ENCODE measurements around the gene DCN. TPM values are rescaled to one million over a fixed set of nuclear protein-coding genes. Genes with fewer than 3 reads are reported as not detected.

The DCN gene
- total RNA-seq, 1 donor from 2014 or later = 35.6 TPM

DNA sequence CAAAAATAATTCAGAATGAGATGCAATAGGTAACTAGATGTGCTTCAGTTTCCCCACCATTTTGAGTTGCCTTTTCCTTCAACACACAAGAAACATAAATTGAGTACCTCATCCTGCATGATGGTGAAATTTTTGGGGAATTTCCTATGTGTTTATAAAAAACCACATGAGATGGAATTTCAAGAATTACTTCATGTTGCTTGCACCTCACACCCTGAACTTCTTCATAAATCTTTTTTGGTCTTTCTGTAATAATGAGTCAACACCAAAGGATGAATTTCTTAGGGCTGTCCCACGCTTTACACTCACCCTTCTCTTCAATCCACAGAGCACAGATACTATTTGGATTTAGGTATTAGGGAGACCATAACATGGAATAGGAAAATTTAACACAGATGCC lies 48.7 kb downstream of the DCN start:
- no peak for DNase-seq

DNA sequence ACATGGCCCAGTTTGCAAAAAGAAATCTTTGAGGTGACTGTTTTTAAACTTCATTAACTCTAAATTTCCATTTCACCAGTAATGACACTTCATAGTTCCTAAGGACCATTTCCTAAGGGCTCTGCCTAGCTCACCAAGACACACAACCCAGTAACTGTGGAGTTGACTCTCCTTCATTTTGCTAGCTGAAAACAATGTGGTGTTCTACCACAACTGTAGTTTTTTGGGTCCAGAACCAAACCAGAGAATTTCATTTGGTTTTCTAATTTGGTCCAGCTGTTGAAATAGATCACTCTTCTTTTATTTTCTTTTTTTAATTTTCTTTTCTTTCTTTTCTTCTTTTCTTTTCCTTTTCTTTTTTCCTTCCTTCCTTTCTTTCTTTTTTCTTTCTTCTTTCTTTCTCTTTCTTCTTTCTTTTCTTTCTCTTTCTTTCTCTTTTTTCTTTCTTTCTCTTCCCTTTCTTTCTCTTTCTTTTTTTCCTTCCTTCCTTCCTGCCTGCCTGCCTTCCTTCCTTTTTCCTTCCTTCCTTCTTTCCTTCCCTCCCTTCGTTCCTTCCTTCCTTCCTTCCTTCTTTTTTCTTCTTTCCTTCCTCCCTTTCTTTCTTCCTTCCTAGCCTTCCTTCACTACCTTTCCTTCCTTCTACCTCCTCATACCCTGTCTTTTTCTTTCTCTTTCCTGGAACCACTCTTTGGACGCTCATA lies 52.8 kb downstream of the DCN start:
- no peak for DNase-seq

DNA sequence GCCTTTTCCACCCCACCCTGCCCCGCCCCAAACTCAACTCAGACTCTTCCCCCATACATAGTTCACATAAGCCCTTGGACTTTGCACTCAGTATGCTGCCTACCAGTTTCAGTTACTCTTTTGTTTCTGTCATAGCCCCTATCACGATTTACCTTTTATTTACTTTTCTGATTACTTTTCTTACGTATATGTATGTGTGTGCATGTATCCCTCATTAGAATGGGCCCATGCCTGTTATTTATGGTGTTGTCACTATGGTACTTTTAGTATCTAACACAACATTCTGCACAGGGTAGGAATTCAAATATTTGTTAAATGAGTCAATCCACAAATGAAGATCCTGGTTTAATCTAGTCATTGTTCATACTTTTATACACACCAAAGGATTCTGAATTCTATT lies 54.9 kb downstream of the DCN start:
- DNase-seq = no peak

DNA sequence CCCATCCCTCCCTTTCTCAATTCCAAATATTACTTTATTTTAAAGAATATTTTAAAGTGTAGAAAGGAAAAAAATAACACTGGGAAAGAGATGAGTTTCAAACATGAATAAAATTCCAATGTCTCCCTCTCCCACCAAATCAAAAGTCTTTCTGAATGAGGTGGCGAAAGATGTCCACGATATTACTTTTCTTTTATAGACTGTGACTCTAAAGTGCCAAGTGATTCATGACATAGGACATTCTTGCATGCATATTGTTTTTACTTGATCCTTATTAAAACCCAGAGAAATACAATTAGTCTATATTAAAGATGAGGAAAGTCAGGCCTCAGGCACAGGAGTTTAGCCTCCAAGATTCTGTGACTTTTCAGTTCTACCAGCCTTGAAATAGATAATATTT lies 55.3 kb downstream of the DCN start:
- no peak for DNase-seq

DNA sequence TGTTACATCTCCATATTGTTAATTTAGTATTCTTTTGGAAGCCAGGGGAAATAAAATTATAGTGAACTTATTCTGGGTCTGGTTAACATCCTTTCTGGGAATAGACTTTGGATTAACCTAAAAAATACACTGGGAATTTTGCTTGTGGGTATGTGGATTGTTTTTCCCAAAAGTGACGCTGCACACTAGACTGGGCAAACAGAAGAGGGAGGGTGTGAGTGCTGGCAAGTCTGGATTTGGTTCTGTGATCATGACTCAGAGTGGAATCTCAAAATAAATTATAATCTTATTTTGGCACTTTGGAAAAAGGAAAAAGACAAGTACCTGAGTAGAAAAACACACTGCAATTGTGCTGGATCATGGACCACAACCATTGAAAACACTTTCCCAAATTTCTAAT lies 56.1 kb downstream of the DCN start:
- DNase-seq = no peak

DNA sequence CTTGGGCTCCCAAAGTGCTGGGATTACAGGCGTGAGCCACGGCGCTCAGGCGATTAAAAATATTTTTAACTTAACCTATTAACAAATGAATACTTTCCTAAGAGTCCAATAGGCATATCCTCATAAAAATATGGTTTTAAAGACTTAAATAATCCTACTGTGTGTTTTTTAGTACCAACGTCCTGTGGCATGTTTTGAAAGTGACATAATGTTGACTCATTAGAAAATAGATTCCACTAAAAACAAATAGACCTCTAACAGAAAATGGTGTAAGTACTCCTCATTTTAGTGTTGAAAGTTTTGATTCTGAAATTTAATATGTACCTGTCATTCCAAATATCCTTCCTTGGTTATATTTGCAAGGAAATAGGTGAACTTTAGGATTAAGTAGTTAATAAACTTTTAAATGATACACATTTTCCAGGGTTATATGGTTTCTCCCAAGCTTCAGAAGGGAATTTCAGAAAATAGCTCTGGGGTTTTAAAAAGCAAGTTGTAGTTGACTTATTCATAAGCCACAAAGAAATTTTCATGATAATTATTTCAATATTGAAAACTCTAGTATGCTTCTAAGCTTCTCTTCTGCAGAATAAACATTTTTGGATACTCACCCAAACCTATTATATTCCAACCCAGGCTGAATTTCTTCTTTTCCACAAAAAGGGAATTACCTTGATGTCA lies 59.2 kb downstream of the DCN start:
- DNase-seq = no peak

DNA sequence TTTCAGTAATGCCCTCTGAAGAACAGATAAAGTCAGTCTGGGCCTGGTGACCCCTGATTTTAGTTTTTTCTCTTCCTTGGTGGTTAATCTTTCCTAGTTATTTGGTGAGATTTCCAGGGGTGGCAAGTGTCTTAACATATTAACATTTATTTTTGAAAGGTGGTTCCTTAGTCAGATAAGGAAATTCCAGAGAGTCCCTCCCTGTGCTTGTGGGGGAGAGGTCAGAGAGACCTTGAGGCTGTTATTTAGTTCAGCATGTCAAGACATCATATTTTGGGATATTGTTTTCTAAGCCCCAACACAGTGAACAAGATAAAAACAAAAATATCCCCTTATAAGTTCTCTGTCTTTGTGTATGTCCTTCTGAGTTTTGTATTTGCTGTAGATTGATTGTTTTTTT lies 61.8 kb downstream of the DCN start:
- DNase-seq = no peak

DNA sequence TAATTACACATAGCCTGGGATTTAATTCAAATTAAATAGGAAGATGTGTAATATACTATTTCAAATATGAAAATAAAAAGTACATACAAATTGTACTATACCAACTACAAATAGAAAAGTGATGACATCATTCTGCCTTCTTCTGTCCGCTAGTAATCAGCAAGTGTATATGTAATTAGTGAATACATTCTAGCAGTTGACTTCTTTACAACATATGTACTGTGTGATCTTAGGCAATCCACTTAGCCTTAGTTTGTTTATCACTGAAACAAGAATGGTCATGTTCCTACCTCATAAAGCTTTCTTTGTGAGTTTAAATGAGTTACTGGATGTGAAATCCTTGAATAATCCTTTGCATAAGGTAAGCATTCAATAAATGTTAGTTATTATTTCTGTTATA lies 63.5 kb downstream of the DCN start:
- DNase-seq = no peak

DNA sequence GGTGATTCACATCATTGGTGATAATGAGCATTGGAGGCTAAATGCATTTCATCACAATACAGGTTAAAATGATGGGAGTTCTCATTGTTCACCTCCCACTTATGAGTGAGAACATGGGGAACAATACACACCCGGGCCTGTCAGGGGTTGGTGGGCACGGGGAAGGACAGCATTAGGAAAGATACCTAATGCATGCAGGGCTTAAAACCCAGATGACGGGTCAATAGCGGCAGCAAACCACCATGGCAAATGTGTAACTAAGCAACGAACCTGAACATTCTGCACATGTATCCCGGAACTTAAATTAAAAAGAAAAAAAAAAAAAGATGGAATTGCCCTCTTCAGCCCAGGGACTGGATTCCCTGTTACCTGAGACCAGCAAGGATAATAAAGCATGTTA lies 69.0 kb downstream of the DCN start:
- DNase-seq = no peak

DNA sequence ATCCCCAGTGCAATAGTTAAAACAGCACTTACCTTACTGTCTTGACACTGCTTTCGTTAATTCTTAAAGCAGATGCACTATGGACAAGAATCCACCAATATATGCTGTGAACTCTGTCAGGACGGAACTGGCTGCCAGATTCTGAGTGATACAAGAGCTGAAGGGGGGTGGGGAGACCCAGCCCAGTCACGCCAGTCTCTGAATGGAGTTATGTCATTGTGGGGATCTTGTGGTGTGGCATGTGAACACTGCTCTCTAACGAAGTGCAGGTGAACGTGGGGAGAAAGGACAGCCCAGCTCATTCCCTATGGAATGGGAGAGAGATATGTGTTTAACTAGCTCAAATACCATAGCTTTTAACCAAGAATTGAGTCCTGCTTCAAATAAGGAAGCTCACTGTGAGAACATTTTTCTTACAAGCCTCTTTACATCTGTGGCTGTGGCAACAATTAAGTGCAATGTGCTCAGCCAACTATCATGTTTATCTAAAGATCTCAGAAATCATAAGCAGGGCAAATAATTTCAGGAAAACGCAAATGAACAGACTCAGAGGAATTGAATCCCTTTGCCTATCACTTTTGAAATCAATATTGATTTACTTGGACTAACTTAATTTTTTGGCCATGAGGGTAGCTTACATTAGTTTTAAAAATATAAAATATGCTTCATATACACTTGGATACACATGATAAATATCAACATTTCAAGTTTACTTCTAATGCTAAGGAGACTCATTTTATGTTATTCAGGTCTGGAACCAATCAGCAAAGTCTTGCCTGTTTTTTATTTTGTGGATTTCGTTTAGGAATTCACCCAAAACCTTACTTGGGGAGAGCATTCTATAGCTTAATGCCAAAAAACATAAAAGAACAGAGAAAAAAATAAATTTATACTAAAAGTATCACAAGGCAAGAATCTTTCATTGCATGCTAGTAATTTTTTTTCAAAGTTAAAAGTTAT lies 71.0 kb downstream of the DCN start, which contains the start of gene LUM:
LUM (minus strand) TSS at position 129 of the 960 bp plus-strand sequence. CDS start 2,515 bp downstream, outside the sequence.
- DNase-seq = no peak

DNA sequence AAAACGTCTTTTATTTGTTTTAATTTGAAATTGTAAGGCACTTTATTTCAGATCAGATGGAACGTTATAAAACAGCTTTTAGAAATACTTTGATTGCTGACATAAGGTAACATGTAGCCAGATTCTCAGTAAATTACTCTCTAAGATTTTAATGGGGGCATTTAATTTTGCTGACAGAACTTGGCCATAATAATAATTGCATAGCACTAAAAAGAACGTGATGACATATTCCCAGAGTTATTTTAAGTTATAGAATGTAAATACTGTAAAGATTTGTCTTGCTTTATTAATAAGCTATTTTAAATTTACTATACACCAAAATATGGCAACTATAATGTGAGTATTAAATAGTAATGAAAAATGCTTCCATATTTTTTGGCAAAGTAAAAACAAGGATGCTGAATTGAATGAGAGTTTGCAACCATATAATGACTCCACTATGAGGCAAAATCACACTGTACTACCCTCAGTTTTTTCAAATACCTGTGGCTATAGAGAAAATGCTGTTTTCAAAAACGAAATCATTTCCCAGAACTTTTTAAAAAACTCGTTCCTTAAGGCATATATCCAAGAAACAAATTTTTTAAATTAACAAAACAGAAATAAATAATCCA lies 72.2 kb downstream of the DCN start:
- no peak for DNase-seq

DNA sequence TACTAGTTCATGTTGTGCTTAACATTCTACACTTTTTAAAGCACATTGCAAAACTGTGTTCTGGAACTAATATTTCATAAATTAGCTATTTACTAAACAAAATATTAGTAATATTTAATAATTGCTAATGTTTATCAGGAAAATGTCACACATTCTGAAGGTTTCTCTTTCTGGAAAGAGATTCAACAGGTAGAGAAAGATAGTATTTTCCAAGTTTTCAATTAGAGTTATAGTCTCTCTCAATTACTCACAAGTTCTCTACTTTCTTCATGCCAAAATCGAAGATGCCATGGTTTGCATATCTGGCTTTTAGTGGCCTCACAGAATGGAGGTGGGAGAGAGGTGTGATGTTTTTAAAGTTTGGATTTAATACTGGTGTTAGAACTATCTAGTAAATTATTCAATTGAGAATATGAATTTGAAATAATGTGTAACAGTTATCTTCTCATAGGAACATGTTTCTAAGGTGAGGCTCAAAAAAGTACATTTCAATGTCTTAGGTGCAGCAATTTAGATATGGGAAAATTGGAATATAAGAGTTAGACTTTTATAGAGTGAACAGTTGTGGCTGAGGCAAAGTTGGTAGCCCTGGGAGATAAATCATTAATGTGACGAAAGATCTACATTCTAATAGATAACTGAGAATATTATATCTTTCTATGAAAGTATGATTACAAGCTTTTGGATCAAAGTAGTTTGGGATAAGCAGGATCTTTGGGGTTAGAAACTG lies 72.9 kb downstream of the DCN start:
- no peak for DNase-seq

DNA sequence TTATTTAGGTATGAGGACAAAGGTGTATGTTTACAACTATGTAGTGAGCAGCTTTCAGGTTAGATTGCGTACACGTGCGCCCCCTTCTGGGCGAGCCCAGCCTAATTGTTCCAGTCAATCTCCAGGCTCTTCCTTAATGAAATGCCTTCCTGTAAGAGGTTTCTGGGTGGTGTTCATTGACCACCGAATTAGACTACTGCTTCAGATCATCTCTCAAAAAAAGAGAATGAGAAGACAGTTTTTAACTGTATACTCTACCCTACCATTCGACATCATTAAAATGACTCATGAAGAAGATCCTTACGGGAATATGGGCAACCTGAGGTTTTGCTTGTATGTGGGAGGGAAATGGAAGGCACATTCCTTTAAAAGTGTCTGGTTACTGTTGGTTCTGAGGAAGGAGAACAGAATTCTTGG lies 73.5 kb downstream of the DCN start:
- peak; percentile 65 for DNase-seq

DNA sequence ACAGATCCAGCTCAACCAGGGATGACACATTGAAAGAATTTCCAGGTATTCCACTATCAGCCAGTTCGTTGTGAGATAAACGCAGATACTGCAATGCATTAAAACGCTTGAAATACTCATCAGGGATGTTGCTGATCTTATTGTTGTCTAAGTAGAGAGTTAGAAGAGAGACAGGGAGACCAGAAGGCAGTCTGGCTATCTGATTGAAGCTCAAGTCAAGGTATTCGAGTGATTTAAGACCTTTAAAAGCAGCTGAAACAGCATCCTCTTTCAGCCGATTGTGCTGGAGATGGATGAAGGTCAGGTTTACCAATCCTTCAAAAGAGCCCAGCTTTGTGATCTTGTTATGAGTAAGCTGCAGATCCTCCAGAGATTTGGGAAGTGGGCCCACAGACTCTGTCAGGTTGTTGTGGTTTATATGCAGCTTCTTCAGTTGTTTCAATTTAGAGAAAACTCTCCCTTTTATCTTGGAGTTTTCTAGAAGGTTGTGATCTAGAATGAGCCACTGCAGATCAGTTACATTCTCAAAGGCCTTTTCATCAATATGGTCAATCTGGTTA lies 74.3 kb downstream of the DCN start:
- DNase-seq = no peak

DNA sequence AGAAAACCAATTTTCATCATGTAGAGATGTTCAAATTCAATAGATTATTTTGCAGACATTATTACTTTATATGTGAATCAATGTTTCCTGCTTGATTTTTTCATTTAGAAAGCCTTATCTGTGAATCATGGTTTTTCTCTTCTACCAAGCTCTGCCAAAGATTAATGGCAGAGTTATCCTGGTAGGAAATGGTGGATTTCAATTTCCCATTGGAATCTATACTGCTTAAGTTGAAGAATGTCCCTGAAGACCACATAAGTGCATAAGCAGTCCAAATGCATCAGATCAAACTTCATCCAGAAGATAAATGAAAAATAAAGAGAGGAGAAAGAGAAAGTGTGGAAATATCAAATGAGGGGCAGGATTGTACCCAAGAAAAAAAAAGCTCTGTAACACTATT lies 76.3 kb downstream of the DCN start:
- no peak for DNase-seq

DNA sequence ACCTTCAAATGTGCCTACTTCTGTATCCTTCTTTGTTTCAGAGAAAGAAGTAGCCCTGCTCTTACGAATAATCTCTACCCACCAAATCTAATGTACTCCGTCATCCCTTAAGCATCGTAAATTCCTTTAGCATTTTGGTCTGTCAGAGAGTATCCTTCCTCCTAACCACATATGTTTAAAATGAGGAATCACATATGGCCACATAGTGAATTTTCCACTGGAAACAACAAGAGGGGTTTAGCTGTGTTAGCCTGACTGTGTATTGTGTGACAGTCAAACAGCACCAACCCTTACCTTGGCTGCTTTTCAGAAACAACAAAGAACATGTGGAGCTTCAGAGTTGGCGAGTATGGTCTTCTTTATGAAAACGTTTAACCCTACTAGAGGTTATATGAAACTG lies 76.8 kb downstream of the DCN start:
- no peak for DNase-seq

DNA sequence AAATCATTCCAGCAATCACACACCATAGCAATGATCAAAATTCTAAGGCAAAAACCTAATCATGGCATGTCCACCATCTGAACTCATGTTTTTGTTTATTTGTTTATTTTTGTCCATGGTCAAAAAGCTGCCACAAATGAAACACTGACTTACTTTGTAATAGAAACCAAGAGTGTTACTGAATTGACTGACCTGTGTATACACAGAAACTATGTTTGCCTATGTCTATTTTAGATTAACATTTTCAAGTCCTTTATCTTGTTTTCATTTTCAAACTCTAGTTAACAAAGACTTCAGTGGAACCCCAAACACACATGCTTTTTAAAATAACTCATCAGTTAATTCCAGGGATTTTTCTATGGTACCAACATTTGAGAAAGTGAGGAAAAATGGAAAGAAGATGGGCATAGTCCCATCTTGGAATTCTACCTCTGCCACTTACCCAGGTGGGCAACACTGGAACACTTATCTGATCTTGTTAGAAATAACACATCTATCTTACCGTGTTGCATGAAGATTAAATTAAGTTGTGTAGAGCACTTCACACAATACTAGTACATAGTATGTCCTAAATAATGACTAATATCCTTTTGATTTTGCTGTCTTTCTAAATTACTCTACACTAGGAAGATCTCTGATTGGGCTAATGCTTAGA lies 77.7 kb downstream of the DCN start:
- DNase-seq = no peak

DNA sequence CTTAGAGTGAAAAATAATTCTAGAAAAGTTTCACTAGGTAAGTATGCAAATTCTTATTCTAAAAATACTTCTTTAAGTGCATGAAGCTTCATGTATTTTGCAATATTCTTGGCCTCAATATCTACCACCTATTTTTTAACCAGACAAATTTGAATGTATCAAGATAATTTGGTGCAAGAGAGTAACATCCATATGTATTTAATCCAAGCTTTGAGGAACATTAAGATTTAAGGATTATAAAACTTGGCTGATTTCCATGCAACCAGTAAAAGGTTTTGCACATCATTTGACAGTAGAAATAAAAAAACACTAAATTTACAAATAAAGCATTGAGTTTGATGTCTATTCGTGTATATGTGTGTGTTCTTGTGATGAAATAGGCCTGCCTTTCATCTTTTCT lies 79.0 kb downstream of the DCN start:
- DNase-seq = no peak

DNA sequence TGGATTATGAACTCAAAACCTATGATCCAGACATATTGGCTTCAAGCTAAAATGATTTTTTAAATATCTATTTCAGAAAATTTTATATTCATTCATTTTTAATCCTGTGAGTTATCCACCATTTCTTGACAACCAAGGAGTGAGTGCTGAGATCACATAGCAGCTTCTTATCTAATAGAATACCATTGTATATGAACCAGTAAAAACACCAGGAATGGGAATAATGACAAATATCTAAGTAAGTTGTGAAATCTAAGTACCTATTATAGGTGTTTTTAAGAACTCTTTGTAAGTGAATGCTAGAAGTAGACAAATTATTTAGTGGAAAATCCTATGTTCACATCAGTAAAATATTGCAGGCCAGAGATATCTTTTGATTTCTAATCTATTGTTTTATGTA lies 79.5 kb downstream of the DCN start:
- no peak for DNase-seq

DNA sequence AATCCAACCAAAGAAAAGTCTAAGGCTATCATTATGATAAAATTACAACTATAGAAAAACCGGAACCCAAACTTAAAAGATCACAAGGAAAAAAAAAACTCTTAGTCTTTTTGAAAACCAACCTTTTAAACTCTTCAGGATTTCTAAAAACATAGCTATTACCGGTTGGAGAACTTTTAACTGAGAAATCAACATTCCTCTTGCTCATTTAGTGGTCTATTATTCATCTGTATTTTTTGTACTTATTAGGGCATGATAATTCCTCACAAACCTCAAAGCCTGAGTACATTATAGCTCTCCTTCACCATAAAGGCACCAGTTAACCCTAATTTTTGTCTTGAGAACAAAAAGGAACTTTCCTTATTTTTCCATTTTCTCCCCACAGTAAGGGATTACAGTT lies 81.7 kb downstream of the DCN start:
- DNase-seq = no peak

DNA sequence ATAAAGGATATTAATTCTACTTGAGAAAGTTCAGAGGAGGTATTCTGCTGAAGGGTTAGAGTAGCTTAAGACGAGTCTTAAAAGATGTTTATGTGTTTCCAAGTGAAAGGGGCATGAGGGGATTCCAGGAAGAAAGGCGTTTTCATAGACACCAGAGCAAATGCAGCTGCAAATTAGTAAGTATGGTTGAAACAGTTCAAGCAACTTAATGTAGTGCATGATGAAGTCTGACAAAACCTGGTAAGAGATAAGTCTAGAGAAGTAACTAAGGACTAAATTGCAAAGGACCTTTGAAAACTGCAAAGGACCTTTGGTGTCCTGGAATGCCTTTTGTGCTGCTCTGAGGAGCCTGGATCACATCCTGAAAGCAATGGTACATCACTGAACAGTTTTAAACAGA lies 82.8 kb downstream of the DCN start:
- no peak for DNase-seq
